GM12801 (cell line): ENCODE results near the gene SPATA13.

Source experiments
- CTCF ChIP-seq: IDR thresholded peaks from one replicate; pipeline ENCODE4 v1.5.1; 2011; ENCODE audit warnings: control low read depth; ENCODE audit not compliant: insufficient read length; ENCODE audit errors: extremely low read depth

SPATA13 gene

GRCh38 chr13:24348385-24348784 is 187.9 kb downstream of the SPATA13 start:
- TF ChIP-seq CTCF = no peak

GRCh38 chr13:24348797-24349515 is 188.4 kb downstream of the SPATA13 start:
- TF ChIP-seq CTCF = no peak

- no peak for TF ChIP-seq CTCF
These were observed 190.9 kb downstream of the SPATA13 start for GRCh38 chr13:24351423-24351822.

GRCh38 chr13:24353736-24354135 is 193.2 kb downstream of the SPATA13 start:
- no peak for TF ChIP-seq CTCF

- TF ChIP-seq CTCF = no peak
These were observed 194.6 kb downstream of the SPATA13 start for GRCh38 chr13:24355103-24355502.

GRCh38 chr13:24356270-24356669 is 195.8 kb downstream of the SPATA13 start:
- TF ChIP-seq CTCF = no peak
